GM21576 (cell line): ENCODE measurements around the gene ERVW-1.

Experiments
- ATAC-seq: cut with Tn5 transposase; IDR thresholded peaks from one replicate; pipeline ENCODE4 v1.9.1; 2021; ENCODE audit warnings: mild to moderate bottlenecking, moderate library complexity; ENCODE audit not compliant: unreplicated experiment

Gene ERVW-1

DNA sequence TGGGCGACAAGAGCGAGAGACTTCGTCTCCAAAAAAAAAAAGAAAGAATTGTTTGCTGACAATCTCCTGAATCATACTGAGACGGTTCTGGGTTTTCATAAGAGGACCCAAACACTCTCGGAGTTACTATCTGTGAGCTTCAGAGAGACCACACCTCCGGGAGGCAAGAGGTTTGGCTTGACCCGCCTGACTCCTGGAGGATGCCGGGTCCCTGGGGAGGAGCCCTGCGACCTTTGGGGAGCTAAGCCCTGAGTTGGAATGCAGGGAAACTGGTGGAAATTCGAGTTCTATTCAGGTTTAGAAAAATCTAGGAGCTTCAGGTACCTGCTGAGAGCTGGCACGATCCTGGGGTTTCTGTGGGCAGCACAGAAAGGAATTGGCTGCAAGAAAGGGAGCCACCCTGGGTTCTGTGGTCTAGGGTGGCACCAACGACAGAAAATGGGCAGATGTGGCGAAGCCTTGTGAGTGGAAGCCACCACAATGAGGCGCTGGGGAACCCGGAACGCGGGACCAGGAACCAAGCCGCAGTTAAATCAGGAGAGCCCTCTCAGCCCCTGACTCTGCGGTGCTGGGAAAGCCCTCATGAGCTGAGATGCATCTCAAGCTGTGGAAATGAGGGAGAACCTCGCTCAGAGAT lies 52.3 kb downstream of the ERVW-1 start:
- no peak for ATAC-seq

DNA sequence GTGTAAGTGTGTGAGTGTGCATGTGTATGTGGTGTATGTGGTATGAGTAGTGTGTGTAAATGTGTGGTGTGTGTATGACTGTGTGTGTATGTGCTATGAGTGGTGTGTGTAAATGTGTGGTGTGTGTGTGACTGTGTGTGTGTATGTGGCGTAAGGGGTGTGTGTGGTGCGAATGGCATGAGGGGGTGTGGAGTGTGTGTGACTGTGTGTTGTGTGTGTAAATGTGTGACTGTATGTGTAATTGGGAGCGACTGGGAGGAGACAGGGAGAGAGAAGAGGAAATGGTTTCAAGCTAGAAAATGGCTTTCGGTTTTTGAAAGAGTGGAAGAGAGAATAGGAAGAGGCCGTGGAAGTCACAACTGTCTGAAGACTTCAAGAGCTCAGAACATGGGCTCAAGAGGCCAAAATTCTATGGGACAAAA lies 54.0 kb downstream of the ERVW-1 start:
- ATAC-seq, result no peak

DNA sequence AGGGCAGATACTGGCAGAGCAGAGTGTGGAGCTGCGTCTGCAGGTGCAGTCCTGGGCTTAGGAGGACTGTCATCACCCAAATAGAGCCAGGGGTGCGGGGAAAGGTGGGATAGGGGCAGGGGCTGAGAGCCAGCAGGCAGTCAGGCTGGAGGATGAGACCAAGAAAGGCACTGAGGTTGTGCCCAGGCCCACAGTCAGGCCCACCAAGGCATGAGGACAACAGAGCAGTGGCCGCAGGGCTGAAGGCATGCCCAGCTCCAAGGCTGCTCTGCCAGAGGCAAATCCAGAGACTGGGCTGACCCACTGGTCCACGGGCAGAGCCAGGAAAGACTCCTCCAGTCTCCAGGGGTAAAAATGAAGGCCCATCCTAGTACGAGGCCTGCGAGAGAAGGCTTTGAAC lies 54.8 kb downstream of the ERVW-1 start:
- no peak for ATAC-seq

DNA sequence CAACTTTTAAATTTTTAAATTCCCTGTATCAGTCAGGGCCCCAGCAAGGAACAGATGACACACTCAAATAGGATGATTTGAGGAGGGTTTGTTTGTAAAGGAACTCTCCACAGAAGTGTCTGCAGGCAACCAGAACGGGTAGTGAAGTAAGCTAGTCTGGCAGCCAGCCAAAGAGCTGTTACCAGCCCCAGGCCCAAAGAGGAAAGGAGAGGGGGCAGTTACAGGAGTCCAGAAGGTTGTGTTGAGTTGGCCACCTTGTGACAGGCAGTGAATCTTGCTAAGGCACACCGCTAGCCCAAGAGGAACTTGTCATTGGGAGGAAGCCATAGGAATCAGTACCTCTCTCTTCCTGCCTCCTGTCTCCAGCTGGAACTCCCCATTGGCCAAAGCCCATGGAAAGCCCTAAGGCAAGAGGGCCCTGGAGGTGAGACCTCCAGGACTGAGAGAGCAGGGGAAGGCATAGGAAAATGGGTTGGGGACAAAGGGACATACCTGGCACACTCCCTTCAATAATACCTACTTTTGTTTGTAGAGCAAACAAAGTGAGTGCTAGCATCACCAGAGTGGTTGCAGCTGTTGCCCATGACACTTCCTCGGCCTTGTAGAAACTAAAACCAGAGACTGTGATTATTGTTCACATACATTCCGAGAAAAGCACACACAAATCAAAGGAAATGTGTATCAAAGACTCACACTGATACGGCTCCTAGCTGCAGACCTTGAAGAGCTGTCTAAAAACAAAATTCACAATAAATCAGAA lies 55.9 kb downstream of the ERVW-1 start:
- ATAC-seq, result no peak
